ENCODE data around the gene AK4.

The AK4 gene

GRCh38 chr1:65109487-65109886, 38.5 kb upstream of the AK4 start (continued):
- no peak for TF ChIP-seq ZNF132 (tag by site-specific recombination; IDR thresholded peaks at IDR 0.05; ENCODE audit: borderline replicate concordance)
- TF ChIP-seq SETDB1 (IDR thresholded peaks at IDR 0.05; ENCODE audit: insufficient read length, low read length) = no peak
- no peak for TF ChIP-seq SP3 (tag by site-specific recombination; IDR thresholded peaks at IDR 0.05)
- no peak for TF ChIP-seq KLF7 (tag by site-specific recombination; IDR thresholded peaks at IDR 0.05; ENCODE audit: borderline replicate concordance)
- no peak for TF ChIP-seq GFI1B (tag by site-specific recombination; IDR thresholded peaks at IDR 0.05)
- TF ChIP-seq IKZF3 (tag by site-specific recombination; IDR thresholded peaks at IDR 0.05) = no peak
- TF ChIP-seq ZNF580 (tag by site-specific recombination; IDR thresholded peaks at IDR 0.05) = no peak

- H3K27ac ChIP-seq (ENCODE audit: extremely low read depth, low read depth, low read length) = no peak overlapping the region
- H3K36me3 ChIP-seq (ENCODE audit: control insufficient read depth in 2 of 2, insufficient read depth in 1 of 2, low read length in 2 of 2) = no peaks in the 10 kb centered on the region
- 0 out of 2 replicates have a peak, but pooled peaks cover 2% of the 10 kb centered on the region for H3K4me1 ChIP-seq (ENCODE audit: control insufficient read depth, insufficient read depth, low read length)
- TF ChIP-seq ZNF654 (tag by site-specific recombination; IDR thresholded peaks at IDR 0.05; ENCODE audit: low read depth) (no peak), PRDM2 (tag by site-specific recombination; IDR thresholded peaks at IDR 0.05; ENCODE audit: borderline replicate concordance) (no peak), ZNF830 (tag by site-specific recombination; IDR thresholded peaks at IDR 0.05; ENCODE audit: low read depth) (no peak), ZNF624 (tag by site-specific recombination; IDR thresholded peaks at IDR 0.05) (no peak), ZNF707 (tag by site-specific recombination; IDR thresholded peaks at IDR 0.05) (no peak)
- no peak overlapping the region for H3K4me3 ChIP-seq (ENCODE audit: low read depth, low read length)
- ChIA-PET POLR2A (no interaction called here), CTCF (interaction anchor here (1.5 kb wide), 1 partner anchor 96 kb away, joined by 3 read pairs; no protein-coding TSS in a partner anchor)
- H3K9me3 ChIP-seq (ENCODE audit: control insufficient read depth, insufficient read depth, low read depth, low read length) = no peaks in the 10 kb centered on the region
Measured at GRCh38 chr1:65112811-65113210, 35.2 kb upstream of the AK4 start.

GRCh38 chr1:65113298-65113697, 34.7 kb upstream of the AK4 start:
- POLR2A ChIA-PET = no interaction called here
- TF ChIP-seq ZNF488 (tag by site-specific recombination; IDR thresholded peaks at IDR 0.05) (no peak), MEIS1 (CRISPR knock-in tag; IDR thresholded peaks at IDR 0.05; ENCODE audit: borderline replicate concordance) (no peak), ZNF792 (tag by site-specific recombination; IDR thresholded peaks at IDR 0.05) (no peak), CTCF (tag by site-specific recombination; IDR thresholded peaks at IDR 0.05) (no peak)
- Histone ChIP-seq H3K4me3 (ENCODE audit: low read depth, low read length) (no peak overlapping the region), H3K4me1 (ENCODE audit: control insufficient read depth, insufficient read depth, low read length) (0 out of 2 replicates have a peak, but pooled peaks cover 2% of the 10 kb centered on the region), H3K9me3 (ENCODE audit: control insufficient read depth, insufficient read depth, low read depth, low read length) (no peaks in the 10 kb centered on the region), H3K36me3 (ENCODE audit: control insufficient read depth in 2 of 2, insufficient read depth in 1 of 2, low read length in 2 of 2) (no peaks in the 10 kb centered on the region), H3K27ac (ENCODE audit: extremely low read depth, low read depth, low read length) (no peak overlapping the region)
- CTCF ChIA-PET = no interaction called here

All from HEK293 (cell line).